ENCODE measurements around the gene STK11. TPM values are rescaled to one million over a fixed set of nuclear protein-coding genes. Genes with fewer than 3 reads are reported as not detected.

Gene STK11
- total and polyA plus RNA-seq, 12 donors, result 37.8 to 148 (median 93.7) TPM

GRCh38 chr19:1225440-1226226, 20.1 kb downstream of the STK11 start:
- no peak for DNase-seq
- Histone ChIP-seq H3K4me1 (replicated peaks in 1 of 2) (peaks cover 7 to 25% of the 10 kb centered on the region in 2 donors), H3K4me3 (no peak overlapping the region), H3K9me3 (replicated peaks in 1 of 3) (no peaks in the 10 kb centered on the region), H3K27me3 (no peaks in the 10 kb centered on the region), H3K27ac (no peak overlapping the region), H3K36me3 (replicated peaks in 1 of 2) (peaks cover 0 to 70% of the 10 kb centered on the region in 2 donors)
- TF ChIP-seq POLR2A (IDR thresholded peaks at IDR 0.05), result no peak
- TF ChIP-seq, protein P1, sequence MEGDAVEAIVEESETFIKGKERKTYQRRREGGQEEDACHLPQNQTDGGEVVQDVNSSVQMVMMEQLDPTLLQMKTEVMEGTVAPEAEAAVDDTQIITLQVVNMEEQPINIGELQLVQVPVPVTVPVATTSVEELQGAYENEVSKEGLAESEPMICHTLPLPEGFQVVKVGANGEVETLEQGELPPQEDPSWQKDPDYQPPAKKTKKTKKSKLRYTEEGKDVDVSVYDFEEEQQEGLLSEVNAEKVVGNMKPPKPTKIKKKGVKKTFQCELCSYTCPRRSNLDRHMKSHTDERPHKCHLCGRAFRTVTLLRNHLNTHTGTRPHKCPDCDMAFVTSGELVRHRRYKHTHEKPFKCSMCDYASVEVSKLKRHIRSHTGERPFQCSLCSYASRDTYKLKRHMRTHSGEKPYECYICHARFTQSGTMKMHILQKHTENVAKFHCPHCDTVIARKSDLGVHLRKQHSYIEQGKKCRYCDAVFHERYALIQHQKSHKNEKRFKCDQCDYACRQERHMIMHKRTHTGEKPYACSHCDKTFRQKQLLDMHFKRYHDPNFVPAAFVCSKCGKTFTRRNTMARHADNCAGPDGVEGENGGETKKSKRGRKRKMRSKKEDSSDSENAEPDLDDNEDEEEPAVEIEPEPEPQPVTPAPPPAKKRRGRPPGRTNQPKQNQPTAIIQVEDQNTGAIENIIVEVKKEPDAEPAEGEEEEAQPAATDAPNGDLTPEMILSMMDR (IDR thresholded peaks at IDR 0.05), result no peak
- WGBS, 4 donors, result 82 to 100% (median 89%) methylated on average over 1 to 29 of the region's 29 CpGs
- intact Hi-C loops (cut with DNase I), result no loop called here

DNA sequence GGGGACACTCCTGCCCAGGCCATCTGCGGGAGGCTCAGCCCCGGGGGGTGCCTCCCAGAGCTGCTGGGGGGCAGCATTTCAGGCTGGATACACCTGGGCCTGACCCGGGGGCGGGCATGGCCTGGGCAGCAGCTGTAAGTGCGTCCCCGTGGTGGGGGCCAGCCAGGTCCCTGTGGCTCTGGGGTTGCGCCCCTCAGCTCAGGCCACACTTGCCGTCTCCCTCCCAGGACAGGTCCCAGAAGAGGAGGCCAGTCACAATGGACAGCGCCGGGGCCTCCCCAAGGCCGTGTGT, 20.6 kb downstream of the STK11 start:
- H3K36me3 ChIP-seq (replicated peaks in 1 of 2), result peaks cover 0 to 65% of the 10 kb centered on the region in 2 donors

DNA sequence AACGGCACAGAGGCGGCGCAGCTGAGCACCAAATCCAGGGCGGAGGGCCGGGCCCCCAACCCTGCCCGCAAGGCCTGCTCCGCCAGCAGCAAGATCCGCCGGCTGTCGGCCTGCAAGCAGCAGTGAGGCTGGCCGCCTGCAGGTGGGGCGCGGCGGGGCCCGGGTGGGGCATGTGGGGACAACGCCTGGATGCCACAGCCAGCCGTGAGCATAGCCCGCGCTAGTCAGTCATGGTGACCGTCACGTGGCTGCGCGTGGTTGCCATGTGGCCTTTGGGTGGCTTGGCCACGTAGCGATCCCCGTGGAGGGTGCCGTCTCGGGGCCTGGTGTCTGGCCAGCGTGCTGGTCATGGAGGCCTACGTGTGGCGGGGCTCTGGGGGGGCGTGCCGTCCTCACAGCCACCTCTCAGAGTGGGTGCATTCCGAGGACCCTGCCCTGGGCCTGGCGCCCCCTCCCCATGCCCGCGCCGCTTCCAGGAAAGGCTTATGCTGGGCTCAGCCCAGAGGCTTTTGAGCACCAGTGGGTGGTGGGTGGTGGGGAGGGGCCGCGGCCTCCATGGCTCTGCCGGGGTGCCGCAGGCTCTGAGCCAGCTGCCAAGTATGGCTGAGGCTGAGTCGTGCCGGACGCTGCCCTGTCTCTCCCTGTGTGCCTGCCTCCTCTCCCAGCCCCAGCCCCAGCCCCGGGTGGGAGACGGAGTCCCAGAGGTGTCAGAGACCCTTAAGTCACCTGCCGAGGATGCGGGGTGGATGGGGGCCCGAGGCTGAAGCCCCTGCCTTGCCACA, 21.1 kb downstream of the STK11 start:
- H3K36me3 ChIP-seq (replicated peaks in 1 of 2), result peaks cover 0 to 61% of the 10 kb centered on the region in 2 donors
- no peak for TF ChIP-seq POLR2A (IDR thresholded peaks at IDR 0.05)
- TF ChIP-seq, protein P1 (IDR thresholded peaks at IDR 0.05), result no peak
- H3K4me1 ChIP-seq (replicated peaks in 1 of 2), result peaks cover 3 to 20% of the 10 kb centered on the region in 2 donors
- no peak overlapping the region for H3K27ac ChIP-seq
- no peak overlapping the region for H3K4me3 ChIP-seq
- no peaks in the 10 kb centered on the region for H3K27me3 ChIP-seq
- intact Hi-C loops (cut with DNase I), result no loop called here
- DNase-seq, result no peak
- WGBS, 4 donors, result 78 to 94% (median 92%) methylated on average over 5 to 50 of the region's 50 CpGs
- no peaks in the 10 kb centered on the region for H3K9me3 ChIP-seq (replicated peaks in 1 of 3)

More for the DNA sequence above, 20.6 kb downstream of the STK11 start:
- no peak for DNase-seq
- Histone ChIP-seq H3K4me1 (replicated peaks in 1 of 2) (peaks cover 7 to 25% of the 10 kb centered on the region in 2 donors), H3K27me3 (no peaks in the 10 kb centered on the region), H3K27ac (no peak overlapping the region), H3K4me3 (no peak overlapping the region), H3K9me3 (replicated peaks in 1 of 3) (no peaks in the 10 kb centered on the region)
- no peak for TF ChIP-seq POLR2A (IDR thresholded peaks at IDR 0.05)
- TF ChIP-seq, protein P1 (IDR thresholded peaks at IDR 0.05), result no peak
- intact Hi-C loops (cut with DNase I), result no loop called here
- WGBS, 4 donors, result 91 to 93% methylated on average over 11 of the region's 11 CpGs; no CpG with 5 or more reads in 2 of the 4 donors

DNA sequence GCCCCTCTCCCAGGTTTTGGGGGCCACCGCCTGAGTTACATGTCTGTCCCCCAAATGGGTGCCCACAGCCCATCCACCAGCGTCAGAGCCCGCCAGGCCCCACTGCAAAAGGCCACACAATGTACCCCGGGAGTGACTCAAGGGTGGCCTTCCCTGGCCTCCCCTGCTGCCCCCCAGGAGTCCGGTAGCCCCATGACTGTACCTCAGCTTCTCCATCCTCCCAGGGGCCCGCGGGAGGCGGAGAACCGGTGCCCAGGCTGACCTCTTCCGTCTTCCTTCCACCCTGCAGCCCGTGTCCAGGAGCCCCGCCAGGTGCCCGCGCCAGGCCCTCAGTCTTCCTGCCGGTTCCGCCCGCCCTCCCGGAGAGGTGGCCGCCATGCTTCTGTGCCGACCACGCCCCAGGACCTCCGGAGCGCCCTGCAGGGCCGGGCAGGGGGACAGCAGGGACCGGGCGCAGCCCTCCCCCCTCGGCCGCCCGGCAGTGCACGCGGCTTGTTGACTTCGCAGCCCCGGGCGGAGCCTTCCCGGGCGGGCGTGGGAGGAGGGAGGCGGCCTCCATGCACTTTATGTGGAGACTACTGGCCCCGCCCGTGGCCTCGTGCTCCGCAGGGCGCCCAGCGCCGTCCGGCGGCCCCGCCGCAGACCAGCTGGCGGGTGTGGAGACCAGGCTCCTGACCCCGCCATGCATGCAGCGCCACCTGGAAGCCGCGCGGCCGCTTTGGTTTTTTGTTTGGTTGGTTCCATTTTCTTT, 21.9 kb downstream of the STK11 start:
- H3K9me3 ChIP-seq (replicated peaks in 1 of 3), result no peaks in the 10 kb centered on the region
- H3K27me3 ChIP-seq, result no peaks in the 10 kb centered on the region
- DNase-seq, result no peak
- H3K4me1 ChIP-seq (replicated peaks in 1 of 2), result peaks cover 4 to 19% of the 10 kb centered on the region in 2 donors
- 91 to 93% (median 92%) methylated on average over 37 to 56 of the region's 56 CpGs for WGBS, 4 donors
- no peak overlapping the region for H3K4me3 ChIP-seq
- peaks cover 0 to 54% of the 10 kb centered on the region in 2 donors for H3K36me3 ChIP-seq (replicated peaks in 1 of 2)
- intact Hi-C loops (cut with DNase I), result no loop called here
- TF ChIP-seq, protein P1 (IDR thresholded peaks at IDR 0.05), result no peak
- no peak for TF ChIP-seq POLR2A (IDR thresholded peaks at IDR 0.05)
- H3K27ac ChIP-seq, result no peak overlapping the region
